Inferior parietal cortex (tissue), 1 donor: Measurements from ENCODE around the gene ZNF219.
A peak's percentile ranks its signal among the peaks of the same experiment; 100 is the strongest.
"Not testable (repeated sequence)": the region's sequence is repeated elsewhere in the genome, so short reads cannot be mapped to it uniquely, and the experiment has no call there.

Source experiments
- DNase-seq: peaks from one replicate; pipeline ENCODE4 v3.0.0-alpha.2; 2016; ENCODE audit errors: extremely low spot score

ZNF219 gene

DNA sequence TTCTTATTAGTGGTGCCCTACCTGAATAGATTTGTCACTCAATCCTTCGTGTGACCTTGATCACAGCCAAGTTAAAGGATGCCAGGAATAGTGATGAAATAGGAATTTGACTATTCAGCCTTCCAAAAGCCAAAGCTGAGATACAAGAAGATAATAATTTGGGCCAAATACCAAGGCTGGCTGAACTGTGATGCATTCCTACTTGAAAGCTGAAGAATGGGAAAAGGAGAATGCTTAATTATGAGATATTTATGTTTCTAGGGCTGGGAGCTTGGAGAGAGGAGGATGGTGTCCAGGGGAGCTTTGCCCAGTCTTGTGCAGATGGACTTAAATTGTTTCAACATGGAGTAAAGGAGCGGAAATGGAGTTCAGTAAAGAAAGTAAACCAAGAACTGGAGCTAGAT is 51.1 kb downstream of the ZNF219 start:
- no peak for DNase-seq

- DNase-seq: no peak
These were observed 54.4 kb downstream of the ZNF219 start for GRCh38 chr14:21043974-21044618.

- DNase-seq: no peak
These were observed 55.0 kb downstream of the ZNF219 start for GRCh38 chr14:21043387-21043973.

DNA sequence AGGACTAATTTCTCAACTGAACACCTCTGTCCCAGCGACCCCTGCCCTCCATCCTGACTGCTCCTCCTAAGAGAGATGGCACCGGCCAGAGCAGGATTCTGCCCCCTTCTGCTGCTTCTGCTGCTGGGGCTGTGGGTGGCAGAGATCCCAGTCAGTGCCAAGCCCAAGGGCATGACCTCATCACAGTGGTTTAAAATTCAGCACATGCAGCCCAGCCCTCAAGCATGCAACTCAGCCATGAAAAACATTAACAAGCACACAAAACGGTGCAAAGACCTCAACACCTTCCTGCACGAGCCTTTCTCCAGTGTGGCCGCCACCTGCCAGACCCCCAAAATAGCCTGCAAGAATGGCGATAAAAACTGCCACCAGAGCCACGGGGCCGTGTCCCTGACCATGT is 55.5 kb downstream of the ZNF219 start:
- peak; percentile 45 for DNase-seq

DNA sequence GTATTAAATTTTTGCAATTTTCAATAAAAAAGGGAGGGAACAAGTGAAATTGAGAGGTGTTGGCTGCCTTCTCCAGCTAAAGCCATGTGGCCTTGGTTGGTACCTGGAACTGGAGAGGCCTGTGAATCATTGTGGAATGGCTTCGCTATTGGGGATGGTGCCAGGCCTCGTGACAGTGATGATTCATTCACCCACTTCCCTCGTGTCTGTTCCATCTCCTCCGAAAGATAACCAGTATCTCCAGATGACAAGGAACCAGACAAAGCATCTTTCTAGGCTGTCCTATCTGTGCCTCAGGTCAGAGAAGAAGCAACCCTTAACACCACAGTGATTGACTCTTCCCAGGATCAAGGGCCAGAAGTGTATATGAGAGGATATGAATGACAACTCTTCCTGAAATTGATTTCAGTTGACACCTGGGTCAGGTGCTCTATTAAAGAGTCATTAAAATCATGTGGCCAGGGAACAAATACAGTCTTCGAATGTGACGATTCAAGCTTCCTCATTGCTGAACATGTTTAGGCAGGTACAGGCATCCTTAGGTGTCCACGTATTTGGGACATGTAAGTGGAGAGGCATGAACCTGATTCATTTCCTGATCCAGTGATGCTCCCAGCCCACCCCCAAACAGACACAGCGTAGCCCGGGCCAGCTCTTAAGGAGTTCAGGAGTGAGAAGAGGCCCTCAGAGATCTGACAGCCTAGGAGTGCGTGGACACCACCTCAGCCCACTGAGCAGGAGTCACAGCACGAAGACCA is 56.6 kb downstream of the ZNF219 start, which contains the start of gene RNASE7:
Gene RNASE7, plus strand, starts transcription at position 687 of the 758 bp plus-strand sequence. CDS start 631 bp downstream, outside the sequence.
- DNase-seq: no peak

- DNase-seq: not testable (repeated sequence)
These were observed 57.5 kb downstream of the ZNF219 start for GRCh38 chr14:21040941-21041340.

- DNase-seq: no peak
These were observed 58.0 kb downstream of the ZNF219 start for GRCh38 chr14:21040370-21040925.
